SK-N-MC (cell line): ENCODE results near the gene TXNRD1.

Experiments
- EZH2 ChIP-seq: fragments of 200-600 bp; sonication (generic); IDR thresholded peaks from one replicate; pipeline ENCODE4 v1.6.1; 2017; ENCODE audit warnings: antibody characterized with exemption
- FOXP2 ChIP-seq: optimal IDR thresholded peaks from 2 replicates; pipeline ENCODE3; 2011; ENCODE audit warnings: mild to moderate bottlenecking, moderate library complexity; ENCODE audit not compliant: insufficient read depth; ENCODE audit errors: extremely low read length, control extremely low read depth
- POLR2AphosphoS5 ChIP-seq: IDR thresholded peaks from 2 replicates; pipeline ENCODE4 v1.6.1; 2012; ENCODE audit warnings: mild to moderate bottlenecking, low read depth, low read length, borderline replicate concordance

DNA sequence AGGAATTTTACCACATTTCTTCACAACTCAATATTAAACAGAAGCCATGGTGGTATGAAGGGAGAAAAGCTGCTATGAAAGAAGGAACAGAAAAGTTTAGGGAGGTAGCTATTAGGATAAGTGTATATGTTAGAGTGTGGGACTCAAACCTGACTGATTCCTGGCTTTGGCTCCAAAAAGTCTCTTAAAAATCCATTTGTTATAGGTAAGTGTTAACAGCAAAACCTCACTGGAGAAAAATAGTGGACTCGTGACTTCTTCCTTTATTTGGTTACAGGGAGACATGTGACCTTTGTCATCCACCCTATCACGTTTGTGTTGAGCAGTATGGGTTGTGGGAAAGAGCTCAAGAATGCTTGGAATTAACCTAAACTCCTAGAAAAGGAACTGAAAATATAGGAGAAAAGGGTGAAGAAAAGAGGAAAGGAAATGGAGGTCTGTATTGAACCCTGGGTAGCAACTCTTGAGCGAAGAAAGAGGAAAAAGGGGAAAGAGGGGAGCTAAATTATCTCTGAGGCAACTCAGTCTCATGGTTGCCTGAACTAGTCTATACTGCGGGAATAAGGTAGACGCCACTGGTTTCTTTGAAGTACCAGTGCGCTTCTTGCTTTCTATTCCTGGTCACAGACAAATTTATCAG, 84.4 kb downstream of the TXNRD1 start:
- TF ChIP-seq POLR2AphosphoS5, result no peak
- no peak for TF ChIP-seq FOXP2
- no peak for TF ChIP-seq EZH2
